H1 (cell line): ENCODE data around the gene WNT11. TPM values are rescaled to one million over a fixed set of nuclear protein-coding genes. Genes with fewer than 3 reads are reported as not detected.

ENCODE experiments used
- CTCF ChIA-PET: fragments of 300-600 bp; sonication (Branson Sonifier 250); formaldehyde crosslinking; loops from one replicate; lab custom pipeline; 2021; ENCODE audit not compliant: partially characterized antibody; lab: Charles Lee
- POLR2A ChIA-PET: fragments of 300-600 bp; sonication (Branson Sonifier 250); formaldehyde crosslinking; loops from one replicate; lab custom pipeline; 2021; ENCODE audit warnings: inconsistent platforms; ENCODE audit not compliant: partially characterized antibody; lab: Charles Lee
- DNase-seq, 2 experiments: peaks; one replicate each; pipeline versions ENCODE4 v3.0.0 to v3.0.0-alpha.2; 2010 to 2022; ENCODE audit warnings: low spot score in 2 of 2, low read depth in 1 of 2, mixed read lengths in 1 of 2
- FAIRE-seq: peaks from 2 replicates; lab custom pipeline; 2011; peaks lifted over from hg19 to GRCh38; lab: Jason Lieb, UNC
- H2AFZ ChIP-seq: 2 replicates; pipeline ENCODE4 v1.8.1; 2012; ENCODE audit warnings: low read length, inconsistent platforms
- H2AK5ac ChIP-seq: 2 replicates; pipeline ENCODE4 v1.6.1; 2013; ENCODE audit warnings: low read depth, low read length
- H2BK120ac ChIP-seq: replicated peaks from 2 replicates; pipeline ENCODE3; 2013; ENCODE audit warnings: low read depth, low read length, inconsistent platforms
- H2BK12ac ChIP-seq: 2 replicates; pipeline ENCODE4 v1.6.1; 2013; ENCODE audit warnings: low read depth, low read length
- H2BK15ac ChIP-seq: 2 replicates; pipeline ENCODE4 v1.6.1; 2013; ENCODE audit warnings: low read length
- H2BK20ac ChIP-seq: 2 replicates; pipeline ENCODE4 v1.6.1; 2013; ENCODE audit warnings: low read length
- H2BK5ac ChIP-seq: 2 replicates; pipeline ENCODE4 v1.6.1; 2013; ENCODE audit warnings: low read depth, low read length
- H3K14ac ChIP-seq: 2 replicates; pipeline ENCODE4 v1.6.1; 2013; ENCODE audit warnings: inconsistent platforms; ENCODE audit not compliant: insufficient read length
- H3K18ac ChIP-seq: 2 replicates; pipeline ENCODE4 v1.6.1; 2013; ENCODE audit warnings: low read length; ENCODE audit errors: extremely low read depth
- H3K23ac ChIP-seq: 2 replicates; pipeline ENCODE4 v1.6.1; 2013; ENCODE audit warnings: inconsistent platforms; ENCODE audit not compliant: insufficient read length
- H3K23me2 ChIP-seq: 2 replicates; pipeline ENCODE4 v1.6.1; 2013; ENCODE audit warnings: low read depth, low read length
- H3K27ac ChIP-seq: 2 replicates; pipeline ENCODE4 v1.6.1; 2011; ENCODE audit warnings: low read depth, low read length, inconsistent platforms
- H3K27me3 ChIP-seq, 4 experiments: replicated peaks in 1 of 4; 1 replicate in 1 of 4; 2 replicates in 3 of 4; pipeline versions ENCODE4 v1.6.1 to v1.8.1; 2011 to 2013; ENCODE audit warnings: low read length in 3 of 4, mild to moderate bottlenecking in 3 of 4, inconsistent platforms in 2 of 4, mixed read lengths in 2 of 4, moderate library complexity in 1 of 4; ENCODE audit not compliant: control insufficient read depth in 3 of 4, insufficient read depth in 3 of 4; ENCODE audit errors: extremely low read depth in 1 of 4
- H3K36me3 ChIP-seq, 4 experiments: 2 replicates each; pipeline versions ENCODE4 v1.6.1 to v1.8.1; 2011 to 2013; ENCODE audit warnings: mild to moderate bottlenecking in 4 of 4, low read length in 3 of 4, moderate library complexity in 2 of 4, control low read depth in 1 of 4, inconsistent platforms in 1 of 4; ENCODE audit not compliant: insufficient read depth in 4 of 4, control insufficient read depth in 2 of 4
- H3K4ac ChIP-seq: replicated peaks from 2 replicates; pipeline ENCODE3; 2013; ENCODE audit warnings: low read length, low read depth, mixed read lengths, inconsistent platforms; ENCODE audit not compliant: insufficient read length
- H3K4me1 ChIP-seq, 4 experiments: replicated peaks in 1 of 4; 1 replicate in 1 of 4; 2 replicates in 3 of 4; pipeline versions ENCODE4 v1.6.1 to v1.8.1; 2011 to 2013; ENCODE audit warnings: low read length in 3 of 4, inconsistent platforms in 2 of 4, mixed read lengths in 1 of 4; ENCODE audit not compliant: insufficient read depth in 4 of 4, control insufficient read depth in 3 of 4
- H3K4me2 ChIP-seq, 2 experiments: 2 replicates each; pipeline versions ENCODE4 v1.6.1 to v1.8.1; 2011 to 2013; ENCODE audit warnings: low read depth in 2 of 2, low read length in 2 of 2, control low read depth in 1 of 2, inconsistent platforms in 1 of 2, mild to moderate bottlenecking in 1 of 2; ENCODE audit not compliant: insufficient read depth in 1 of 2
- H3K4me3 ChIP-seq, 4 experiments: fragments of 200-600, 300-600 bp in 1 of 4; sonication (generic), shearing (Covaris generic), sonication (Bioruptor Twin) in 1 of 4; 2 replicates each; pipeline versions ENCODE4 v1.5.1 to v1.8.1; 2011 to 2016; ENCODE audit warnings: low read length in 4 of 4, low read depth in 3 of 4, control low read depth in 2 of 4, inconsistent platforms in 2 of 4, mild to moderate bottlenecking in 2 of 4, mixed read lengths in 1 of 4, moderate library complexity in 1 of 4; ENCODE audit not compliant: insufficient read depth in 2 of 4; ENCODE audit errors: extremely low read depth in 1 of 4
- H3K56ac ChIP-seq: replicated peaks from 2 replicates; pipeline ENCODE3; 2013; ENCODE audit warnings: low read depth, mild to moderate bottlenecking, mixed read lengths, low read length, inconsistent platforms; ENCODE audit not compliant: insufficient read length
- H3K79me1 ChIP-seq: 2 replicates; pipeline ENCODE4 v1.6.1; 2013; ENCODE audit warnings: low read depth, low read length, control low read depth
- H3K79me2 ChIP-seq, 2 experiments: 2 replicates each; pipeline versions ENCODE4 v1.6.1 to v1.8.1; 2012 to 2013; ENCODE audit warnings: low read length in 2 of 2, mild to moderate bottlenecking in 2 of 2, inconsistent platforms in 1 of 2; ENCODE audit not compliant: insufficient read depth in 2 of 2, control insufficient read depth in 1 of 2
- H3K9ac ChIP-seq, 4 experiments: replicated peaks in 1 of 4; 1 replicate in 1 of 4; 2 replicates in 3 of 4; pipeline versions ENCODE4 v1.6.1 to v1.8.1; 2011 to 2013; ENCODE audit warnings: low read depth in 3 of 4, low read length in 3 of 4, control low read depth in 2 of 4, mild to moderate bottlenecking in 2 of 4, moderate library complexity in 2 of 4, inconsistent platforms in 1 of 4; ENCODE audit errors: extremely low read depth in 1 of 4
- H3K9me3 ChIP-seq, 2 experiments: 2 replicates each; pipeline versions ENCODE4 v1.6.1 to v1.8.1; 2012 to 2013; ENCODE audit warnings: mild to moderate bottlenecking in 2 of 2, moderate library complexity in 2 of 2, control low read depth in 1 of 2, inconsistent platforms in 1 of 2, low read depth in 1 of 2, low read length in 1 of 2, mixed read lengths in 1 of 2; ENCODE audit not compliant: insufficient read depth in 2 of 2
- H4K20me1 ChIP-seq, 2 experiments: replicated peaks in 1 of 2; 2 replicates each; pipeline versions ENCODE3 to v1.8.1; 2011 to 2013; ENCODE audit warnings: inconsistent platforms in 2 of 2, low read length in 2 of 2, mild to moderate bottlenecking in 1 of 2; ENCODE audit not compliant: insufficient read depth in 2 of 2, control insufficient read depth in 1 of 2
- H4K5ac ChIP-seq: 2 replicates; pipeline ENCODE4 v1.6.1; 2013; ENCODE audit warnings: low read length, low read depth, mixed read lengths, inconsistent platforms; ENCODE audit not compliant: insufficient read length
- H4K8ac ChIP-seq: 2 replicates; pipeline ENCODE4 v1.8.0; 2013; ENCODE audit warnings: mild to moderate bottlenecking, moderate library complexity, low read length, inconsistent platforms; ENCODE audit not compliant: insufficient read depth; ENCODE audit errors: extremely low read depth
- H4K91ac ChIP-seq: replicated peaks from 2 replicates; pipeline ENCODE3; 2013; ENCODE audit warnings: low read length, mixed read lengths, inconsistent platforms; ENCODE audit not compliant: insufficient read length
- CBX8 ChIP-seq: fragments of 300-800, 300-1000 bp; sonication (generic); IDR thresholded peaks from 2 replicates; pipeline ENCODE4 v1.7.1; 2016; ENCODE audit warnings: low read depth, low read length, borderline replicate concordance
- CEBPB ChIP-seq: IDR thresholded peaks from 2 replicates; pipeline ENCODE4 v1.6.1; 2012; ENCODE audit warnings: low read depth, low read length
- E2F6 ChIP-seq: IDR thresholded peaks from 2 replicates; pipeline ENCODE4 v1.6.1; 2012; ENCODE audit warnings: inconsistent platforms
- JUND ChIP-seq: IDR thresholded peaks from 2 replicates; pipeline ENCODE4 v1.6.1; 2011; ENCODE audit warnings: mild to moderate bottlenecking, improper control_type of control experiment, low read length
- SP2 ChIP-seq: IDR thresholded peaks from 2 replicates; pipeline ENCODE4 v1.6.1; 2012; ENCODE audit warnings: mild to moderate bottlenecking, low read length, inconsistent platforms
- SUZ12 ChIP-seq: fragments of 200-600 bp; sonication (generic); IDR thresholded peaks from 2 replicates; pipeline ENCODE4 v1.6.1; 2012; ENCODE audit warnings: mild to moderate bottlenecking, inconsistent platforms, low read length, moderate library complexity, mixed read lengths
- TAF1 ChIP-seq: IDR thresholded peaks from 2 replicates; pipeline ENCODE4 v1.6.1; 2011; ENCODE audit warnings: mild to moderate bottlenecking, low read depth, low read length
- YY1 ChIP-seq: IDR thresholded peaks from 2 replicates; pipeline ENCODE4 v1.6.1; 2011; ENCODE audit warnings: low read depth, mild to moderate bottlenecking, low read length
- WGBS, 2 experiments: shearing (Covaris generic) in 1 of 2; methylation state at CpG; one replicate each; pipeline versions ENCODE4 v1.1.6 to v1.1.7; 2013 to 2015; ENCODE audit warnings: low lambda C conversion rate in 2 of 2, mixed read lengths in 2 of 2, inconsistent platforms in 1 of 2, low coverage in 1 of 2, missing lambda C conversion rate in 1 of 2; ENCODE audit not compliant: insufficient replicate concordance in 2 of 2, insufficient coverage in 1 of 2, insufficient read length in 1 of 2; ENCODE audit errors: extremely low coverage in 1 of 2, missing lambda C conversion rate in 1 of 2; 5-methylcytosine and 5-hydroxymethylcytosine counted together
- polyA plus RNA-seq, 7 experiments: library from polyadenylated mRNA; depleted of rRNA in 3 of 7; stranded (reverse) in 5 of 7; unstranded in 2 of 7; fragments of >200 nt in 5 of 7; fragments of 200-250 nt in 2 of 7; gene quantifications; 1 replicate in 5 of 7; 2 replicates in 1 of 7; 4 replicates in 1 of 7; pipeline versions ENCODE4 v1.2.1 to v1.2.3, GENCODE V29; 2011 to 2013; ENCODE audit warnings: missing spikeins in 2 of 7, mixed read lengths in 2 of 7
- total RNA-seq: library from RNA; stranded (reverse); fragmentation: NEBNext Ultra II Directional; extraction: Animal tissue kit (Norgen Biotek cat#: 25700); gene quantifications from 2 replicates; pipeline ENCODE4 v1.2.1, GENCODE V29; 2021

WNT11 gene
- total and polyA plus RNA-seq, 2 of the 8 experiments (the other 6 are each of a cell fraction or from before 2014, with no cell fraction given): 0.11 to 0.45 TPM

DNA sequence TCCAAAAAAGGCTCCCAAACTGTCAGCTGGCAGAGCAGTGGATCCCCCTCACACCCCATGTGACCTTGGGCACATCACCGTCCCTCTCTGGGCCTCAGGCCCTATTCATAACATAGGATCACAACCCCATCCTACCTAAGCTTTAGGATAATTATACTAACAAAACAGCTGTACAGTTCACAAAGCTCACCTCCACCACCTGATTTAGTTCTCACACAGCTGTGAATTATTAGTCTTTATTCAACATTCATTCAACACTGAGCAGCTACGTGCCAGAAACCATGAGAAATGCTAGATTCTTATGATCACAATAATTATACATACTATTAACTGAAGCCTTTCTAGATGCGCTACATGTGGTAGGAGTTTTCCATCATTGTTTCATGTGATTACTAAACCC is 9.5 kb downstream of the WNT11 start:
- POLR2A ChIA-PET: no interaction called here
- FAIRE-seq: no peak
- TF ChIP-seq TAF1: no peak
- TF ChIP-seq JUND: no peak
- no peak for TF ChIP-seq CEBPB
- TF ChIP-seq SP2: no peak
- no peak for TF ChIP-seq SUZ12
- TF ChIP-seq YY1: no peak
- no peak for TF ChIP-seq E2F6
- no peak for TF ChIP-seq CBX8

More for the DNA sequence above, 9.5 kb downstream of the WNT11 start:
- Histone ChIP-seq H3K4ac (no peak overlapping the region), H4K91ac (no peak overlapping the region), H2BK20ac (no peak overlapping the region), H3K27me3 (no peaks in the 10 kb centered on the region; a peak in 2 of 7 replicates), H3K23ac (no peak overlapping the region), H4K8ac (no peak overlapping the region), H3K4me3 (no peak overlapping the region), H3K9ac (no peak overlapping the region), H2BK15ac (no peak overlapping the region), H2AFZ (no peak overlapping the region), H3K79me2 (no peaks in the 10 kb centered on the region), H3K56ac (no peak overlapping the region), H3K36me3 (no peaks in the 10 kb centered on the region), H4K5ac (no peak overlapping the region), H2AK5ac (no peak overlapping the region), H3K4me1 (0 out of 7 replicates have a peak, but pooled peaks cover 0 to 4% (median 0%) of the 10 kb centered on the region in 4 experiments), H3K9me3 (no peaks in the 10 kb centered on the region), H2BK120ac (no peak overlapping the region), H3K27ac (no peak overlapping the region), H3K4me2 (no peak overlapping the region), H3K79me1 (no peaks in the 10 kb centered on the region), H2BK5ac (no peak overlapping the region), H2BK12ac (no peak overlapping the region), H3K14ac (no peak overlapping the region), H3K23me2 (no peaks in the 10 kb centered on the region), H3K18ac (no peak overlapping the region), H4K20me1 (peaks cover 0 to 4% of the 10 kb centered on the region in 2 experiments)
- CTCF ChIA-PET: interaction anchor here (1.2 to 3.4 kb wide), 2 partner anchors 10 to 11 kb away, joined by 5 to 15 read pairs; no protein-coding TSS in a partner anchor
- 94% methylated on average over 3 of the region's 3 CpGs; no CpG with 5 or more reads in 1 of the 2 experiments for WGBS, 2 experiments
- DNase-seq: no peak
